OCI-LY1 (cell line): ENCODE data around the gene MYZAP.

Experiments
- H2AFZ ChIP-seq: fragments of 200-600 bp; sonication (generic), shearing (Covaris generic); 2 replicates; pipeline ENCODE4 v1.6.0; 2014; ENCODE audit warnings: antibody characterized with exemption, mild to moderate bottlenecking, low read length
- H3F3A ChIP-seq: fragments of 200-600 bp; sonication (generic), shearing (Covaris generic); 2 replicates; pipeline ENCODE4 v1.6.0; 2014; ENCODE audit warnings: mild to moderate bottlenecking, antibody characterized with exemption, low read length, moderate library complexity; ENCODE audit not compliant: insufficient read depth
- H3K27ac ChIP-seq: fragments of 200-600 bp; sonication (generic); 2 replicates; pipeline ENCODE4 v1.5.1; 2014; ENCODE audit warnings: low read length, mixed run types, mild to moderate bottlenecking, low read depth; ENCODE audit not compliant: poor library complexity, severe bottlenecking
- H3K27me3 ChIP-seq: fragments of 200-600 bp; sonication (generic); 2 replicates; pipeline ENCODE4 v1.6.0; 2014; ENCODE audit warnings: antibody characterized with exemption, mild to moderate bottlenecking, low read length, moderate library complexity; ENCODE audit not compliant: insufficient read depth
- H3K36me3 ChIP-seq: fragments of 200-600 bp; sonication (generic); 2 replicates; pipeline ENCODE4 v1.6.1; 2014; ENCODE audit warnings: mild to moderate bottlenecking, antibody characterized with exemption, low read length, moderate library complexity, mixed read lengths; ENCODE audit not compliant: insufficient read depth
- H3K4me1 ChIP-seq: fragments of 200-600 bp; sonication (generic); 2 replicates; pipeline ENCODE4 v1.5.1; 2014; ENCODE audit warnings: mild to moderate bottlenecking, low read length, moderate library complexity; ENCODE audit not compliant: insufficient read depth, severe bottlenecking
- H3K4me2 ChIP-seq: fragments of 200-600 bp; sonication (generic), shearing (Covaris generic); 2 replicates; pipeline ENCODE4 v1.6.1; 2014; ENCODE audit warnings: low read length
- H3K4me3 ChIP-seq: fragments of 200-600 bp; sonication (generic); 2 replicates; pipeline ENCODE4 v1.5.1; 2014; ENCODE audit warnings: low read length, low read depth, mild to moderate bottlenecking, mixed read lengths; ENCODE audit not compliant: poor library complexity, severe bottlenecking
- H3K79me2 ChIP-seq: fragments of 200-600 bp; shearing (Covaris generic); 2 replicates; pipeline ENCODE4 v1.6.1; 2016; ENCODE audit warnings: mixed run types, low read length, mixed read lengths; ENCODE audit not compliant: insufficient read depth
- H3K9ac ChIP-seq: fragments of 200-600 bp; sonication (generic), shearing (Covaris generic); 2 replicates; pipeline ENCODE4 v1.6.1; 2014; ENCODE audit warnings: mild to moderate bottlenecking, low read length, mixed read lengths
- H3K9me2 ChIP-seq: fragments of 200-600 bp; sonication (generic), shearing (Covaris generic); 2 replicates; pipeline ENCODE4 v1.6.1; 2014; ENCODE audit warnings: low read depth, mild to moderate bottlenecking, low read length, mixed read lengths
- H3K9me3 ChIP-seq: fragments of 200-600 bp; shearing (Covaris generic); 2 replicates; pipeline ENCODE4 v1.6.1; 2014; ENCODE audit warnings: low read length, mixed read lengths
- H4K20me1 ChIP-seq: fragments of 200-600 bp; sonication (generic), shearing (Covaris generic); 2 replicates; pipeline ENCODE4 v1.6.0; 2016; ENCODE audit warnings: mild to moderate bottlenecking, low read length; ENCODE audit not compliant: insufficient read depth
- CTCF ChIP-seq: fragments of 200-600 bp; sonication (generic), shearing (Covaris generic); IDR thresholded peaks from 2 replicates; pipeline ENCODE4 v1.5.1; 2017; ENCODE audit warnings: mild to moderate bottlenecking, antibody characterized with exemption, low read length, moderate library complexity, mixed read lengths
- EZH2 ChIP-seq: fragments of 200-600 bp; sonication (generic), shearing (Covaris generic); IDR thresholded peaks from 2 replicates; pipeline ENCODE4 v1.8.0; 2017; ENCODE audit warnings: borderline replicate concordance, mixed run types, mild to moderate bottlenecking, antibody characterized with exemption, low read length, moderate library complexity, mixed read lengths

MYZAP gene

GRCh38 chr15:57596301-57596855 lies 4.7 kb downstream of the MYZAP start:
- Histone ChIP-seq H3K27me3 (no peaks in the 10 kb centered on the region), H3K4me3 (no peak overlapping the region), H3K4me2 (no peak overlapping the region), H4K20me1 (no peaks in the 10 kb centered on the region), H3K9me3 (no peaks in the 10 kb centered on the region), H3K36me3 (no peaks in the 10 kb centered on the region), H3K9me2 (no peaks in the 10 kb centered on the region), H3K4me1 (no peaks in the 10 kb centered on the region), H3K27ac (no peak overlapping the region), H3K9ac (no peak overlapping the region), H3K79me2 (no peaks in the 10 kb centered on the region), H3F3A (no peaks in the 10 kb centered on the region), H2AFZ (no peak overlapping the region)
- no peak for TF ChIP-seq CTCF
- no peak for TF ChIP-seq EZH2

- H3K79me2 ChIP-seq, result no peaks in the 10 kb centered on the region
- H3K4me2 ChIP-seq, result no peak overlapping the region
- no peak overlapping the region for H3K27ac ChIP-seq
Observed at GRCh38 chr15:57596978-57597377, 5.3 kb downstream of the MYZAP start.

GRCh38 chr15:57597431-57597830 lies 5.7 kb downstream of the MYZAP start:
- H3F3A ChIP-seq, result no peaks in the 10 kb centered on the region
- H3K9me2 ChIP-seq, result no peaks in the 10 kb centered on the region
- TF ChIP-seq EZH2 (no peak), CTCF (no peak)
- no peak overlapping the region for H3K4me2 ChIP-seq
- no peak overlapping the region for H2AFZ ChIP-seq
- no peaks in the 10 kb centered on the region for H4K20me1 ChIP-seq
- H3K27me3 ChIP-seq, result no peaks in the 10 kb centered on the region
- H3K27ac ChIP-seq, result no peak overlapping the region
- no peak overlapping the region for H3K9ac ChIP-seq
- H3K4me3 ChIP-seq, result no peak overlapping the region
- no peaks in the 10 kb centered on the region for H3K9me3 ChIP-seq
- no peaks in the 10 kb centered on the region for H3K4me1 ChIP-seq
- no peaks in the 10 kb centered on the region for H3K79me2 ChIP-seq
- H3K36me3 ChIP-seq, result no peaks in the 10 kb centered on the region

More at GRCh38 chr15:57596978-57597377, 5.3 kb downstream of the MYZAP start:
- TF ChIP-seq EZH2 (no peak), CTCF (no peak)
- Histone ChIP-seq H3K4me3 (no peak overlapping the region), H3K27me3 (no peaks in the 10 kb centered on the region), H2AFZ (no peak overlapping the region), H3K9me2 (no peaks in the 10 kb centered on the region), H3K9ac (no peak overlapping the region), H3F3A (no peaks in the 10 kb centered on the region), H4K20me1 (no peaks in the 10 kb centered on the region), H3K9me3 (no peaks in the 10 kb centered on the region), H3K36me3 (no peaks in the 10 kb centered on the region), H3K4me1 (no peaks in the 10 kb centered on the region)
